Ovary (tissue), 9 donors: Measurements from ENCODE around the gene HJURP. TPM values are rescaled to one million over a fixed set of nuclear protein-coding genes. Genes with fewer than 3 reads are reported as not detected.

Experiments
- DNase-seq, 5 donors: peaks; one replicate each; pipeline ENCODE4 v3.0.0-alpha.2; 2019 to 2020
- H3K27ac ChIP-seq, 2 donors: fragments of 200-600 bp; one replicate each; pipeline versions ENCODE4 v1.5.1 to v1.8.0; 2019 to 2022
- H3K27me3 ChIP-seq: fragments of 200-600 bp; one replicate; pipeline ENCODE4 v1.8.0; 2022
- H3K36me3 ChIP-seq: fragments of 200-600 bp; sonication (generic); one replicate; pipeline ENCODE4 v1.5.1; 2019
- H3K4me1 ChIP-seq: one replicate; pipeline ENCODE4 v1.8.1; 2013; ENCODE audit warnings: mild to moderate bottlenecking, moderate library complexity; ENCODE audit not compliant: insufficient read depth
- H3K4me3 ChIP-seq: fragments of 200-600 bp; sonication (generic); one replicate; pipeline ENCODE4 v1.5.1; 2017
- H3K9me3 ChIP-seq, 2 donors: fragments of 200-600 bp in 1 of 2; sonication (generic) in 1 of 2; one replicate each; pipeline versions ENCODE4 v1.5.1 to v1.8.1; 2013 to 2019; ENCODE audit warnings: mild to moderate bottlenecking in 1 of 2, moderate library complexity in 1 of 2
- EP300 ChIP-seq: sonication (generic); formaldehyde crosslinking; IDR thresholded peaks from one replicate; pipeline ENCODE4 v1.6.1; 2017; ENCODE audit warnings: antibody characterized with exemption
- POLR2A ChIP-seq: fragments of 450-650 bp; IDR thresholded peaks from one replicate; pipeline ENCODE4 v1.6.1; 2017; ENCODE audit warnings: antibody characterized with exemption, mild to moderate bottlenecking, moderate library complexity
- WGBS, 3 donors: extraction: QIAGEN DNeasy Blood & Tissue Kit in 1 of 3; methylation state at CpG; one replicate each; pipeline versions ENCODE4 v1.1.5 to v1.1.7; 2013 to 2017; 5-methylcytosine and 5-hydroxymethylcytosine counted together
- intact Hi-C, 4 donors: fragments of 100-400 bp; cut with DNase I; formaldehyde crosslinking; loops; one replicate each; pipeline versions ENCODE4 v1.11.0 to v1.15.1; 2022 to 2023
- polyA plus RNA-seq, 2 donors: library from polyadenylated mRNA; stranded (reverse); fragments of 200-250 nt in 1 of 2; fragments of 350-450 nt in 1 of 2; fragmentation: Illumina TruSeq in 1 of 2; extraction: RNeasy Lipid Tissue Mini Kit (QIAGEN cat#74804) in 1 of 2; gene quantifications; one replicate each; pipeline ENCODE4 v1.2.3, GENCODE V29; 2013 to 2014
- total RNA-seq, 7 donors: library from RNA; depleted of rRNA in 2 of 7; stranded (reverse); fragments of >200 nt in 2 of 7; fragmentation: NEBNext Ultra II Directional in 3 of 7; extraction: Animal tissue kit (Norgen Biotek cat#: 25700) in 3 of 7; gene quantifications; one replicate each; pipeline versions ENCODE4 v1.1.0 to v1.2.4, GENCODE V29; 2016 to 2023
- TF ChIP-seq, protein P1 (sequence below), 3 donors: fragments of 450-650 bp in 2 of 3; fragments of 200-600 bp in 1 of 3; IDR thresholded peaks; one replicate each; pipeline versions ENCODE4 v1.5.1 to v1.8.0; 2016 to 2022; ENCODE audit warnings: antibody characterized with exemption in 3 of 3, mild to moderate bottlenecking in 1 of 3
- donor health status: DM: no; HTN: no; CAD: no; lungs with moderate emphysema.
- donor health status: DM: no; HTN: no; CAD: no.
- donor health status: Bipolar disorder and iron deficiency.
- donor health status: DM: yes; HTN: yes; CAD: no.
- donor health status: DM: no; HTN: no; CAD: no.
- donor health status: DM: yes; HTN: yes; CAD: no.

HJURP gene
- total and polyA plus RNA-seq, 9 donors = 0.07 to 1.5 (median 0.94) TPM; not detected in 4

- intact Hi-C loops = no loop called here
- no peak overlapping the region for H3K27ac ChIP-seq
- 94 to 97% (median 97%) methylated on average over 6 of the region's 6 CpGs for WGBS, 3 donors
- TF ChIP-seq, protein P1, sequence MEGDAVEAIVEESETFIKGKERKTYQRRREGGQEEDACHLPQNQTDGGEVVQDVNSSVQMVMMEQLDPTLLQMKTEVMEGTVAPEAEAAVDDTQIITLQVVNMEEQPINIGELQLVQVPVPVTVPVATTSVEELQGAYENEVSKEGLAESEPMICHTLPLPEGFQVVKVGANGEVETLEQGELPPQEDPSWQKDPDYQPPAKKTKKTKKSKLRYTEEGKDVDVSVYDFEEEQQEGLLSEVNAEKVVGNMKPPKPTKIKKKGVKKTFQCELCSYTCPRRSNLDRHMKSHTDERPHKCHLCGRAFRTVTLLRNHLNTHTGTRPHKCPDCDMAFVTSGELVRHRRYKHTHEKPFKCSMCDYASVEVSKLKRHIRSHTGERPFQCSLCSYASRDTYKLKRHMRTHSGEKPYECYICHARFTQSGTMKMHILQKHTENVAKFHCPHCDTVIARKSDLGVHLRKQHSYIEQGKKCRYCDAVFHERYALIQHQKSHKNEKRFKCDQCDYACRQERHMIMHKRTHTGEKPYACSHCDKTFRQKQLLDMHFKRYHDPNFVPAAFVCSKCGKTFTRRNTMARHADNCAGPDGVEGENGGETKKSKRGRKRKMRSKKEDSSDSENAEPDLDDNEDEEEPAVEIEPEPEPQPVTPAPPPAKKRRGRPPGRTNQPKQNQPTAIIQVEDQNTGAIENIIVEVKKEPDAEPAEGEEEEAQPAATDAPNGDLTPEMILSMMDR (IDR thresholded peaks at IDR 0.05) = no peak
- no peak for TF ChIP-seq EP300
- no peak for TF ChIP-seq POLR2A
- no peak overlapping the region for H3K4me3 ChIP-seq
- DNase-seq = no peak
- no peaks in the 10 kb centered on the region for H3K36me3 ChIP-seq
- H3K27me3 ChIP-seq = no peaks in the 10 kb centered on the region
- peaks cover 6% of the 10 kb centered on the region for H3K4me1 ChIP-seq
- no peaks in the 10 kb centered on the region for H3K9me3 ChIP-seq
Measured at GRCh38 chr2:233851169-233851568, 3.2 kb downstream of the HJURP start.

GRCh38 chr2:233850745-233851144, 3.6 kb downstream of the HJURP start:
- Histone ChIP-seq H3K36me3 (no peaks in the 10 kb centered on the region), H3K9me3 (no peaks in the 10 kb centered on the region), H3K27ac (no peak overlapping the region), H3K4me1 (peaks cover 6% of the 10 kb centered on the region), H3K27me3 (no peaks in the 10 kb centered on the region), H3K4me3 (no peak overlapping the region)
- intact Hi-C loops = no loop called here
- 89 to 93% (median 92%) methylated on average over 7 of the region's 7 CpGs for WGBS, 3 donors
- TF ChIP-seq, protein P1 (IDR thresholded peaks at IDR 0.05) = no peak
- TF ChIP-seq POLR2A (no peak), EP300 (no peak)
- DNase-seq = no peak

DNA sequence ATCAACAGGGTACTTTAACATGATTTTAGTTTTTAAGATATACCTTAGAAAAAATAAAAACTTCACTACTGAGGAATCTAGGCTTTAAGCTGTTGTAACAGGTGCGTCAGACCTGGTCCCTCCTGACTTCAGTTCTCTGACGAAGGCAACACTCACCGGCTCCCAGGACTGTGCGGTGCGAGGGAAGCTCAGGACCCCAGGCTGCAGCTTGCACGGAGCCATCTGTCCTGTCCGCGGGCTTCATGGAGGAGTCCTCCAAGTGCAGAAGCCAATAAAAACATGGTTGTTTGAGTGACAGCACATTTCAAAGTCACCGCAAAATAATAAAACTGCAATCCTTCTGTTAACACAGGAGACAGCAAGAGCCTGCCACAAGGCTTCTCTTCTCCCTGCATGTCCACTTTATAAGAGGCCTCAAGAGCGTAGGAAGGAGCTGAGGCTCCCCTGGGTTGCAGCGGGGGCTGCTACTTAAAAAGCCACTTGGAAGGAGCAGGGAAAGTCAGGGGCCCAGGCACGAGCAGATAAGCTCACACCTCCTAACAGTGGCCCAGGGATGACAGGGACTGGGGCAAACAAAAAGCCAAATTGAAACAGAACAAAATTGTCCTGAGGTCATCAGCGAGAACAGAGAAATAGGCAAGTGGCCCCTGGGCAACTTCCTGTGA, 4.6 kb downstream of the HJURP start:
- intact Hi-C loops = no loop called here
- no peaks in the 10 kb centered on the region for H3K36me3 ChIP-seq
- TF ChIP-seq, protein P1 (IDR thresholded peaks at IDR 0.05) = no peak
- TF ChIP-seq POLR2A (no peak), EP300 (no peak)
- 92 to 97% (median 95%) methylated on average over 13 of the region's 13 CpGs for WGBS, 3 donors
- no peak overlapping the region for H3K27ac ChIP-seq
- H3K4me1 ChIP-seq = peaks cover 4% of the 10 kb centered on the region
- no peak for DNase-seq
- no peak overlapping the region for H3K4me3 ChIP-seq
- no peaks in the 10 kb centered on the region for H3K9me3 ChIP-seq
- H3K27me3 ChIP-seq = no peaks in the 10 kb centered on the region

DNA sequence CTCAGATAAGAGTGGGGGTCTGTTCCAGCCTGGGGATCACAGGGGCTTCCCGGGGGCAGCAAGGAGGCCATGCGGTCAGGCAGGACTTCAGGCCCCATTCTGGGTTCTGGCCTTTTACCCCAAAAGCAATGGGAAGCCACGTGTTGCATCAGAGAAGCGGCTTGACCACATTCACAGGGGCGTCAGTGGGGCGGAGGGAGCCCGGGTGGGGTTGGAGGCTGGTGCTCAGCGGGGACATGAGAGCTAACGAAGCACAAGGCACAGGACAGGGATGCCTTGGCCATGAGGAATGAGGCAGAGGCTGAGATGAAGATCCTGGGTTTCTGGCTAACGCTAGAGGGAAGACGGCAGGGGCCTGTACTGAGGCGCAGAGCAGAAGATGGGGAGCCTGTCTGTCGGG, 6.1 kb downstream of the HJURP start:
- WGBS, 3 donors = 89 to 96% (median 94%) methylated on average over 13 of the region's 13 CpGs
- no peak overlapping the region for H3K27ac ChIP-seq
- H3K27me3 ChIP-seq = no peaks in the 10 kb centered on the region
- no peaks in the 10 kb centered on the region for H3K9me3 ChIP-seq
- TF ChIP-seq EP300 = no peak
- TF ChIP-seq POLR2A = no peak
- TF ChIP-seq, protein P1 (IDR thresholded peaks at IDR 0.05) = no peak
- no peak for DNase-seq
- intact Hi-C loops = no loop called here
- H3K4me3 ChIP-seq = no peak overlapping the region
- H3K36me3 ChIP-seq = no peaks in the 10 kb centered on the region
- H3K4me1 ChIP-seq = no peaks in the 10 kb centered on the region
